Gastrocnemius medialis (tissue), 4 donors: Measurements from ENCODE around the gene MEGF11. TPM values are rescaled to one million over a fixed set of nuclear protein-coding genes. Genes with fewer than 3 reads are reported as not detected.

Source experiments
- ATAC-seq, 2 donors: fragments of 150-250 bp; one replicate each; pipeline ENCODE4 v1.9.1; 2016
- DNase-seq, 2 donors: peaks; one replicate each; pipeline ENCODE4 v3.0.0-alpha.2; 2019
- H3K27ac ChIP-seq, 4 donors: fragments of 200-600 bp; sonication (generic); 1 replicate in 1 of 4; 2 replicates in 3 of 4; pipeline ENCODE4 v1.5.1; 2016 to 2018; ENCODE audit warnings: mild to moderate bottlenecking in 2 of 4, moderate library complexity in 1 of 4
- H3K27me3 ChIP-seq, 3 donors: fragments of 200-600 bp; sonication (generic) in 2 of 3; 1 replicate in 1 of 3; 2 replicates in 2 of 3; pipeline versions ENCODE4 v1.5.1 to v1.6.0; 2016 to 2019; ENCODE audit warnings: mild to moderate bottlenecking in 1 of 3, moderate library complexity in 1 of 3
- H3K36me3 ChIP-seq, 2 donors: fragments of 200-600 bp; sonication (generic) in 1 of 2; one replicate each; pipeline ENCODE4 v1.5.1; 2017 to 2018
- H3K4me1 ChIP-seq, 2 donors: fragments of 200-600 bp; sonication (generic) in 1 of 2; one replicate each; pipeline ENCODE4 v1.5.1; 2016 to 2017; ENCODE audit warnings: mild to moderate bottlenecking in 2 of 2
- H3K4me3 ChIP-seq, 4 donors: fragments of 200-600 bp; sonication (generic) in 3 of 4; 1 replicate in 1 of 4; 2 replicates in 3 of 4; pipeline ENCODE4 v1.5.1; 2016 to 2019; ENCODE audit warnings: mild to moderate bottlenecking in 2 of 4
- H3K9me3 ChIP-seq, 3 donors: fragments of 200-600 bp; sonication (generic) in 2 of 3; 1 replicate in 1 of 3; 2 replicates in 2 of 3; pipeline ENCODE4 v1.5.1; 2016 to 2019
- CTCF ChIP-seq, 5 experiments: fragments of 450-650 bp in 3 of 5; fragments of 200-600 bp in 2 of 5; sonication (generic) in 2 of 5; IDR thresholded peaks in 4 of 5; conservative IDR thresholded peaks in 1 of 5; 1 replicate in 4 of 5; 2 replicates in 1 of 5; pipeline ENCODE4 v1.5.1; 2016 to 2019; ENCODE audit warnings: antibody characterized with exemption in 5 of 5, mild to moderate bottlenecking in 3 of 5, moderate library complexity in 3 of 5
- POLR2A ChIP-seq, 2 donors: fragments of 450-650 bp; IDR thresholded peaks; one replicate each; pipeline ENCODE4 v1.6.1; 2017; ENCODE audit warnings: antibody characterized with exemption in 2 of 2, mild to moderate bottlenecking in 2 of 2, moderate library complexity in 2 of 2
- in situ Hi-C, 4 donors: fragments of 200-750 bp; cut with MboI; loops; one replicate each; pipeline versions ENCODE4 v1.15.0 to v1.8.0; 2017; ENCODE audit warnings: low sequenced_read_pairs in 4 of 4
- intact Hi-C: fragments of 100-400 bp; cut with DNase I; formaldehyde crosslinking; loops from one replicate; pipeline ENCODE4 v1.15.1; 2023; ENCODE audit warnings: low total_unique reads
- total RNA-seq, 4 donors: library from RNA; depleted of rRNA; stranded (reverse); fragments of >200 nt; gene quantifications; one replicate each; pipeline versions ENCODE4 v1.1.0 to v1.2.3, GENCODE V29; 2016

MEGF11 gene
- total RNA-seq, 4 donors from 2014 or later = not detected

GRCh38 chr15:66099950-66100671 lies 153.4 kb downstream of the MEGF11 start:
- H3K27me3 ChIP-seq = no peaks in the 10 kb centered on the region
- H3K4me3 ChIP-seq = no peak overlapping the region
- no peak for DNase-seq
- no peak overlapping the region for H3K27ac ChIP-seq
- intact Hi-C loops = no loop called here
- no peak for ATAC-seq
- in situ Hi-C loops = no loop called here
- TF ChIP-seq POLR2A (IDR thresholded peaks at IDR 0.05) (no peak), CTCF (IDR thresholded peaks at IDR 0.05 in 4 of 5, conservative IDR thresholded peaks at IDR 0.05 in 1 of 5) (no peak)
- peaks cover 0 to 31% of the 10 kb centered on the region in 2 donors for H3K4me1 ChIP-seq
- H3K9me3 ChIP-seq = no peaks in the 10 kb centered on the region
- no peaks in the 10 kb centered on the region for H3K36me3 ChIP-seq

- ATAC-seq = no peak
- no peak for TF ChIP-seq CTCF (IDR thresholded peaks at IDR 0.05 in 4 of 5, conservative IDR thresholded peaks at IDR 0.05 in 1 of 5)
- in situ Hi-C loops = no loop called here
Observed at GRCh38 chr15:66098022-66098363, 155.6 kb downstream of the MEGF11 start.

GRCh38 chr15:66097151-66098021 lies 156.2 kb downstream of the MEGF11 start:
- ATAC-seq (peak; percentile 59 to 85), DNase-seq (peak; percentile 19 to 21)
- no peaks in the 10 kb centered on the region for H3K9me3 ChIP-seq
- H3K4me3 ChIP-seq = no peak overlapping the region
- peaks cover 0 to 31% of the 10 kb centered on the region in 2 donors for H3K4me1 ChIP-seq
- in situ Hi-C loops = no loop called here
- no peaks in the 10 kb centered on the region for H3K36me3 ChIP-seq
- peak overlapping the region in 1 of 4 donors; percentile 65 for H3K27ac ChIP-seq
- no peaks in the 10 kb centered on the region for H3K27me3 ChIP-seq
- TF ChIP-seq POLR2A (IDR thresholded peaks at IDR 0.05) (no peak), CTCF (IDR thresholded peaks at IDR 0.05 in 4 of 5, conservative IDR thresholded peaks at IDR 0.05 in 1 of 5) (no peak)
- intact Hi-C loops = no loop called here

More at GRCh38 chr15:66098022-66098363, 155.6 kb downstream of the MEGF11 start:
- H3K4me1 ChIP-seq = peaks cover 0 to 31% of the 10 kb centered on the region in 2 donors
- intact Hi-C loops = no loop called here
- DNase-seq = no peak
- H3K4me3 ChIP-seq = no peak overlapping the region
- peak overlapping the region in 1 of 4 donors; percentile 65 for H3K27ac ChIP-seq
- H3K36me3 ChIP-seq = no peaks in the 10 kb centered on the region
- H3K27me3 ChIP-seq = no peaks in the 10 kb centered on the region
- H3K9me3 ChIP-seq = no peaks in the 10 kb centered on the region

GRCh38 chr15:66096688-66097058 lies 156.9 kb downstream of the MEGF11 start:
- H3K4me1 ChIP-seq = peaks cover 0 to 31% of the 10 kb centered on the region in 2 donors
- H3K36me3 ChIP-seq = no peaks in the 10 kb centered on the region
- H3K9me3 ChIP-seq = no peaks in the 10 kb centered on the region
- DNase-seq (no peak), ATAC-seq (no peak)
- no peak overlapping the region for H3K27ac ChIP-seq
- in situ Hi-C loops (no loop called here), intact Hi-C loops (no loop called here)
- TF ChIP-seq POLR2A (IDR thresholded peaks at IDR 0.05) (no peak), CTCF (IDR thresholded peaks at IDR 0.05 in 4 of 5, conservative IDR thresholded peaks at IDR 0.05 in 1 of 5) (no peak)
- H3K4me3 ChIP-seq = no peak overlapping the region
- H3K27me3 ChIP-seq = no peaks in the 10 kb centered on the region
